T1000 (cell line): Measurements from ENCODE around the gene ORMDL2.
"Not testable (repeated sequence)": the region's sequence is repeated elsewhere in the genome, so short reads cannot be mapped to it uniquely, and the experiment has no call there.

Experiments
- DNase-seq: peaks from one replicate; lab custom pipeline; 2025; ENCODE audit warnings: mixed read lengths; lab: John Stamatoyannopoulos, UW

Gene ORMDL2

GRCh38 chr12:55852740-55853139 lies 34.9 kb downstream of the ORMDL2 start:
- no peak for DNase-seq

- no peak for DNase-seq
These were observed 43.6 kb downstream of the ORMDL2 start for GRCh38 chr12:55861396-55861795.

GRCh38 chr12:55861871-55862270 lies 44.0 kb downstream of the ORMDL2 start:
- no peak for DNase-seq

GRCh38 chr12:55862286-55862685 lies 44.4 kb downstream of the ORMDL2 start:
- no peak for DNase-seq

- DNase-seq: not testable (repeated sequence)
These were observed 45.1 kb downstream of the ORMDL2 start for GRCh38 chr12:55862931-55863330.

- no peak for DNase-seq
These were observed 47.5 kb downstream of the ORMDL2 start for GRCh38 chr12:55865327-55865726.

- DNase-seq: not testable (repeated sequence)
These were observed 48.7 kb downstream of the ORMDL2 start for GRCh38 chr12:55866454-55867004.
